Activated B cell treated with CpG ODN at 0.5 μM for 24 hours (primary cell): Measurements from ENCODE around the gene METTL9. TPM values are rescaled to one million over a fixed set of nuclear protein-coding genes. Genes with fewer than 3 reads are reported as not detected.
"Not testable (repeated sequence)": the region's sequence is repeated elsewhere in the genome, so short reads cannot be mapped to it uniquely, and the experiment has no call there.

ENCODE experiments used
- ATAC-seq: fragments of 200-7000 bp; cut with Tn5 transposase; one replicate; pipeline ENCODE4 v1.10.0; 2021; ENCODE audit warnings: low read depth, mild to moderate bottlenecking, moderate library complexity
- CTCF ChIA-PET: fragments of 350-600 bp; sonication (Branson Sonifier 250); formaldehyde crosslinking; loops from one replicate; lab custom pipeline; 2021; ENCODE audit warnings: antibody characterized with exemption; lab: Charles Lee
- POLR2A ChIA-PET: fragments of 350-600 bp; sonication (Branson Sonifier 250); formaldehyde crosslinking; loops from one replicate; lab custom pipeline; 2021; ENCODE audit warnings: antibody characterized with exemption; lab: Charles Lee
- DNase-seq: peaks from one replicate; pipeline ENCODE4 v3.0.0; 2022
- H3K27ac Mint-ChIP-seq: one replicate; pipeline ENCODE4 v1.8.0; 2020; ENCODE audit warnings: mixed read lengths
- H3K27me3 Mint-ChIP-seq: one replicate; pipeline ENCODE4 v1.8.0; 2021; ENCODE audit warnings: mixed read lengths
- H3K36me3 Mint-ChIP-seq: one replicate; pipeline ENCODE4 v1.8.0; 2021; ENCODE audit warnings: low read depth, mixed read lengths
- H3K4me1 Mint-ChIP-seq: one replicate; pipeline ENCODE4 v1.8.0; 2021; ENCODE audit warnings: mixed read lengths
- H3K4me3 Mint-ChIP-seq: one replicate; pipeline ENCODE4 v1.8.0; 2020; ENCODE audit warnings: mild to moderate bottlenecking, mixed read lengths
- H3K9me3 Mint-ChIP-seq: one replicate; pipeline ENCODE4 v1.8.0; 2020; ENCODE audit warnings: mixed read lengths
- intact Hi-C: fragments of 100-400 bp; cut with micrococcal nuclease; formaldehyde crosslinking; loops from one replicate; pipeline ENCODE4 v1.15.1; 2024
- total RNA-seq: library from RNA; stranded (reverse); gene quantifications from 2 replicates; pipeline ENCODE4 v1.2.3, GENCODE V29; 2022
- TF ChIP-seq, protein P1 (sequence below): fragments of 200-600 bp; IDR thresholded peaks from one replicate; pipeline ENCODE4 v1.8.0; 2022; ENCODE audit warnings: antibody characterized with exemption, mild to moderate bottlenecking

The METTL9 gene
- total RNA-seq = 53.3 and 59.2 TPM in 2 replicates

DNA sequence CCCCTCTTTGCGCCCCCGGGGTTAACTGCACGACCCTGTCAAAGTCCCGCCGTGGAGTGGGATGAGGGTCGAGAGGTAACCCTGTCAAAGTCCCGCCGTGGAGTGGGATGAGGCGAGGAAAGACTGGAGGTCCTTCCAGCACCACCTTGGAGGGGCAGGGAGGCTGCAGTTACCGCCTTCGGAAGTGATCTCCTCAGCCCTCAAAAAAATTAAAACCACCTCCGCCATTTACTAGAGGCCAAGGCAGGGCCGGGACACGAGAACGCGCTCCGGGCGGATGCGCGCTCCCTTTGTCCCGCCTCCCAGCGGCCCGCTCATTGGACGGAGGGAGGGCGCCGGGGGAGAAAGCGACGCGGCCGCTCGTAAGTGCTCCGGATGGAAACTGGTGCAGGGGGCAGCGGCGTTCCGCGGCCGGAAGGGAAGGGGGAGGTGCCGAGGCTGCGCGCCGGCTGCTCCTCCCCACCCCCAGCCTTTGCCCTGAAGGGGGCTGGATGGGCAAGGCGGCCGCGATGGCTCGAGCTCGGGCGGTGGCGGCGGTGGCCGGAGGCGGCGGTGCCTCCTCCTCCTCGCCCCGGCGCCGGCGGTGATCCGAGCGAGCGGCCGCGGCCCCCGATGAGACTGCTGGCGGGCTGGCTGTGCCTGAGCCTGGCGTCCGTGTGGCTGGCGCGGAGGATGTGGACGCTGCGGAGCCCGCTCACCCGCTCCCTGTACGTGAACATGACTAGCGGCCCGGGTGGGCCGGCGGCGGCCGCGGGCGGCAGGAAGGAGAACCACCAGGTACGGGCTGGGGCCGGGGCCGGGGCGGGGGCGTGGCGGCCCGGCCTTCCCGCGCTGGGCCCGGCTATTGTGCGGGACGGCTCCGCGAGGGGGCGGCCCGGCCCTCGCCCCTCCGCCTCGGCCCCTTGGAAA, at the start of gene METTL9:
METTL9 (plus strand) TSS at position 456 of the 909 bp plus-strand sequence; CDS start at position 613, 157 bp downstream.
- Mint-ChIP-seq H3K27me3 (no peaks in the 10 kb centered on the region), H3K4me1 (peaks cover 32% of the 10 kb centered on the region), H3K4me3 (peak within 1 kb of the TSS; percentile 89), H3K36me3 (no peaks in the 10 kb centered on the region), H3K9me3 (no peaks in the 10 kb centered on the region), H3K27ac (peak within 1 kb of the TSS; percentile 93)
- ATAC-seq (peak; percentile 92), DNase-seq (peak; percentile 94)
- intact Hi-C loops = loop anchor here (1.0 to 5.0 kb wide), 6 partner anchors 41 to 1549 kb away; partner anchors contain the start of genes UQCRC2 and USP31
- TF ChIP-seq, protein P1, sequence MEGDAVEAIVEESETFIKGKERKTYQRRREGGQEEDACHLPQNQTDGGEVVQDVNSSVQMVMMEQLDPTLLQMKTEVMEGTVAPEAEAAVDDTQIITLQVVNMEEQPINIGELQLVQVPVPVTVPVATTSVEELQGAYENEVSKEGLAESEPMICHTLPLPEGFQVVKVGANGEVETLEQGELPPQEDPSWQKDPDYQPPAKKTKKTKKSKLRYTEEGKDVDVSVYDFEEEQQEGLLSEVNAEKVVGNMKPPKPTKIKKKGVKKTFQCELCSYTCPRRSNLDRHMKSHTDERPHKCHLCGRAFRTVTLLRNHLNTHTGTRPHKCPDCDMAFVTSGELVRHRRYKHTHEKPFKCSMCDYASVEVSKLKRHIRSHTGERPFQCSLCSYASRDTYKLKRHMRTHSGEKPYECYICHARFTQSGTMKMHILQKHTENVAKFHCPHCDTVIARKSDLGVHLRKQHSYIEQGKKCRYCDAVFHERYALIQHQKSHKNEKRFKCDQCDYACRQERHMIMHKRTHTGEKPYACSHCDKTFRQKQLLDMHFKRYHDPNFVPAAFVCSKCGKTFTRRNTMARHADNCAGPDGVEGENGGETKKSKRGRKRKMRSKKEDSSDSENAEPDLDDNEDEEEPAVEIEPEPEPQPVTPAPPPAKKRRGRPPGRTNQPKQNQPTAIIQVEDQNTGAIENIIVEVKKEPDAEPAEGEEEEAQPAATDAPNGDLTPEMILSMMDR = no peak
- ChIA-PET CTCF (no interaction called here), POLR2A (interaction anchor here (0.5 to 2.1 kb wide), 4 partner anchors 9 to 59 kb away, joined by 4 to 12 read pairs (median 4); no protein-coding TSS in a partner anchor)

DNA sequence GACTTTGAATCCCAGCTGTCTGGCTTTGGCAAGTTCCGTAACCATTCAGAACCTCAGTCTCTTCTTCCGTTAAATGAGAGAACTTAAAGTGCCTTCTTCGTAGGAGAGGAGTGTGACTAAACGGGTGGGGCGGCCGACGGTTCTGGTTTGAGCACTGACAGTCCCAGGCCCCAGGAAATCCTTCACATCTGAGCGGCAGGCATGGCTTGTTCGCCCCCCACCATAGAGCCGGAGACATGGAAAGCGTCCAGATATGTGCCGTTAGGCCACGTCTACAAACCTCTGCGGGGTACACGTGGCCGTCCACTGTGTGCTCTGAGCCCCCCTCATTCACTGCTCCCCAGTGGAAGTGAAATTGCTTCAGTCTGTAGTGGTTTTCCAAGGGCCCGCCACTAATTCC, 49.4 kb upstream of the METTL9 start:
- intact Hi-C loops, H3K36me3 Mint-ChIP-seq, ATAC-seq, H3K9me3 Mint-ChIP-seq, H3K27me3 Mint-ChIP-seq, H3K27ac Mint-ChIP-seq, H3K4me3 Mint-ChIP-seq, CTCF ChIA-PET, DNase-seq: not testable (repeated sequence)
- POLR2A ChIA-PET = interaction anchor here (0.6 kb wide), 1 partner anchor 9 kb away, joined by 5 read pairs; no protein-coding TSS in a partner anchor
- H3K4me1 Mint-ChIP-seq = peaks cover 28% of the 10 kb centered on the region

DNA sequence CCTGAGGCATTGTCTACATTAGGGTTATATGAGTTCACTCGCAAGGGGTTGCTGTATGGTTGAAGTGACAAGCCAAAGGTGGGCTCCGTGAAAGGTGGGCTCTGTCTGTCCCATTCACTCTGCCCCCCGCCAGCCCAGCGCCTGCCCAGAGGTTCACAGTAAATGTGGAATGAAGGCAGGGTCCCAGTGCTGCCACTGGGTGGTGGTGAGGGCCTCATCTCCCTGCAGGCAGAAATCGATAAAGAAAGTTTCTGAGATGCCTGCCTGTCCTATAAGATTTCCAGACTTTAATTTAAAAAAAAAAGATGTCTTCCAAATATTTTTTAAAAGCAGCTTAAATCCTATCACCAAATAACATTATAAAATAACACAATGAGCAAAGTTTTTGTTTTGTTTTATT, 48.9 kb upstream of the METTL9 start:
- H3K4me3 Mint-ChIP-seq, CTCF ChIA-PET, H3K27me3 Mint-ChIP-seq, ATAC-seq, DNase-seq, H3K36me3 Mint-ChIP-seq, H3K9me3 Mint-ChIP-seq, H3K27ac Mint-ChIP-seq, intact Hi-C loops: not testable (repeated sequence)
- H3K4me1 Mint-ChIP-seq = peaks cover 33% of the 10 kb centered on the region
- POLR2A ChIA-PET = interaction anchor here (0.6 kb wide), 1 partner anchor 10 kb away, joined by 5 read pairs; no protein-coding TSS in a partner anchor

DNA sequence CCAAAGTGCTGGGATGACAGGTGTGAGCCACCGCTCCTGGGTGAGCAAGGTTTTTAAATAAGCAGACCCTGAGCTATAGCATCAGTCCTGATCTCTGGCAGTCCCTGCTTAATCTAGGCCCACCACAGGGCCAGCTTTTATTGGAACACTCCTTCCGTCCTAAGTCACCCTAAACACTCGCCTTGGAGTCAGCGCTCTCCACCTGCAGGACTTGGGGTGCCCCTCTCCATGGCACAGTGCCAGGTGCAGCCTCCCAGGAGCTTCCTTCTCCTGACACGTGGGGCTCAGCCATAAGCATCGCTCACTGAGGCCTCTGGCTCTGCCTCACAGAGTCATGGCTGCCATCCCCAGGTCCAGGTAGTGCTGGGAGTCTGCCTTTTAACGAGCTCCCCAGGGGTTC, 48.3 kb upstream of the METTL9 start:
- not testable (repeated sequence) for DNase-seq, H3K4me3 Mint-ChIP-seq, ATAC-seq

DNA sequence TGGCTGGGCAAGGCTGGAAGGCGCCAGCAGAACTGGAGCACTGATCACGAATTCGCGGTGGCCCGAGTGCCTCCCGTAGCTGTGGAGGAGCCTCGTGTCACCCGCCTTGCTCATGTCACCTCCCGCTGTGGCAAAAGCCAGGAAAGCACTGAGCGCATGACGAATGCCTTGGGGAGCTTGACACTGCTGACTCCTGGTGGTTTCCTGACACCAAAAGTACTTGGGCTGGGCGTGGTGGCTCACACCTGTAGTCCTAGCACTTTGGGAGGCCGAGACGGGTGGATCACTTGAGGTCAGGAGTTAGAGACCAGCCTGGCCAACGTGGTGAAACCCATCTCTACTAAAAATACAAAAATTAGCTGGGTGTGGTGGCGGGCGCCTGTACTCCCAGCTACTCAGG, 47.8 kb upstream of the METTL9 start:
- ATAC-seq, H3K36me3 Mint-ChIP-seq, H3K9me3 Mint-ChIP-seq, H3K27ac Mint-ChIP-seq, intact Hi-C loops, H3K4me3 Mint-ChIP-seq, H3K27me3 Mint-ChIP-seq, POLR2A ChIA-PET, DNase-seq: not testable (repeated sequence)
- CTCF ChIA-PET = interaction anchor here (1.4 kb wide), 1 partner anchor 156 kb away, joined by 3 read pairs; no protein-coding TSS in a partner anchor
- peaks cover 35% of the 10 kb centered on the region for H3K4me1 Mint-ChIP-seq

More for the DNA sequence above, 48.3 kb upstream of the METTL9 start:
- H3K9me3 Mint-ChIP-seq, CTCF ChIA-PET, POLR2A ChIA-PET, H3K27ac Mint-ChIP-seq, H3K36me3 Mint-ChIP-seq, intact Hi-C loops, H3K27me3 Mint-ChIP-seq: not testable (repeated sequence)
- H3K4me1 Mint-ChIP-seq = peaks cover 35% of the 10 kb centered on the region

DNA sequence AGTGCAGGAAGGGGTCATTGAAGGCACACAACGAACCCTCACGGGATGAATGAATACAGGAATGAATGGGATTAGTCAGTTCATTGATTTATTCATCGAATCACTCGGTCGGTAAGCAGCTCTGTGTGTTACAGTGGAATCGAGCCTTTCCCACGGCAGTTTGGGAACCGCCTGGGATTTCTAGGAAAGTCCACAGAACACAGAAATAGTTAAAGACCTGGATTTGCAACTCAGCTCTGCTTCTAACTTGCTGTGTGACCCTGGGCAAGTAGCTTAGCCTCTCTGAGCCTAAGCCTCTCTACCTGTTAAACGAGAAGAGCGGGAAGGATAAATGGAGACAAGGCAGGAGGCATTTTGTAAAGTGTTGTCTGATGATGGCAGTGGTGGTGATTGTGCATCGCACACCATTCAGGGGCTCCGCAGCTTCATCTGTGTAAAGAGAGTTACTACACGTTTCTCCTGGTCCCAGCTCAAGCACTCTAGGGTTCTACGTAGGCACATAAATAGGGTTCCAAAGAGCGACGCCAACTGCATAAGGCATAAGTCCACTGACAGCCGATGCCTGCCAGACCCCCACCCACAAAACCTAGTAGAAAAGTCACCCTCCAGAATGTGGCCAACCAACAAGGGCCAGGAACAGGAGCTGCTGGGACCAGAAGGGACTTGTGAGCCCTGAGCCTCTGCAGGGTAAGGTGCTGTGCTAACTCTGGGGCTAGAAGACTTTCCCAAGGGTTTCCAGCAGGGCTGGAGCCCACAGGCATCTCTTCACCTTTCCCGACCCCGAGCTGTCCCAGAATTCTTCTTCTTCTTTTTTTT, 45.7 kb upstream of the METTL9 start:
- peaks cover 35% of the 10 kb centered on the region for H3K4me1 Mint-ChIP-seq
- H3K4me3 Mint-ChIP-seq, H3K27me3 Mint-ChIP-seq, CTCF ChIA-PET, H3K9me3 Mint-ChIP-seq, DNase-seq, ATAC-seq, H3K36me3 Mint-ChIP-seq: not testable (repeated sequence)
- H3K27ac Mint-ChIP-seq = peak overlapping the region; percentile 94
- POLR2A ChIA-PET = interaction anchor here (0.7 to 1.7 kb wide), 4 partner anchors 34 to 405 kb away, joined by 3 to 15 read pairs (median 4); no protein-coding TSS in a partner anchor
- intact Hi-C loops = loop anchor here (1.0 to 2.0 kb wide), 8 partner anchors 13 to 1507 kb away; no protein-coding TSS in a partner anchor
